Body of pancreas (tissue), 4 donors: ENCODE data around the gene COMT. TPM values are rescaled to one million over a fixed set of nuclear protein-coding genes. Genes with fewer than 3 reads are reported as not detected.
"Not testable (repeated sequence)": the region's sequence is repeated elsewhere in the genome, so short reads cannot be mapped to it uniquely, and the experiment has no call there.

Experiments used
- ATAC-seq: fragments of 150-250 bp; one replicate; pipeline ENCODE4 v1.9.1; 2016
- DNase-seq, 4 donors: peaks; one replicate each; pipeline ENCODE4 v3.0.0-alpha.2; 2019
- H3K27ac ChIP-seq, 4 donors: fragments of 200-600 bp; sonication (generic); 1 replicate in 3 of 4; 2 replicates in 1 of 4; pipeline versions ENCODE4 v1.5.1 to v1.6.1; 2016 to 2019; ENCODE audit warnings: mild to moderate bottlenecking in 1 of 4, mixed read lengths in 1 of 4, moderate library complexity in 1 of 4
- H3K27me3 ChIP-seq, 2 donors: fragments of 200-600 bp; sonication (generic); one replicate each; pipeline ENCODE4 v1.6.0; 2016; ENCODE audit warnings: mild to moderate bottlenecking in 1 of 2
- H3K36me3 ChIP-seq, 2 donors: fragments of 200-600 bp; sonication (generic); replicated peaks in 1 of 2; 2 replicates each; pipeline ENCODE4 v1.5.1; 2016; ENCODE audit warnings: low read depth in 2 of 2; ENCODE audit not compliant: insufficient read depth in 1 of 2
- H3K4me1 ChIP-seq: fragments of 200-600 bp; sonication (generic); one replicate; pipeline ENCODE4 v1.6.0; 2016
- H3K4me3 ChIP-seq, 2 donors: fragments of 200-600 bp; sonication (generic); 1 replicate in 1 of 2; 2 replicates in 1 of 2; pipeline ENCODE4 v1.5.1; 2016 to 2019
- H3K9me3 ChIP-seq, 3 donors: fragments of 200-600 bp; sonication (generic); 1 replicate in 2 of 3; 2 replicates in 1 of 3; pipeline ENCODE4 v1.5.1; 2016
- POLR2A ChIP-seq, 3 donors: fragments of 450-650 bp; IDR thresholded peaks; one replicate each; pipeline ENCODE4 v1.6.1; 2016; ENCODE audit warnings: antibody characterized with exemption in 3 of 3, mild to moderate bottlenecking in 2 of 3
- WGBS, 2 donors: methylation state at CpG; one replicate each; pipeline ENCODE4 v1.1.5; 2017; 5-methylcytosine and 5-hydroxymethylcytosine counted together
- intact Hi-C: fragments of 100-400 bp; cut with DNase I; formaldehyde crosslinking; loops from one replicate; pipeline ENCODE4 v1.15.1; 2023
- total RNA-seq, 2 donors: library from RNA; depleted of rRNA; stranded (reverse); fragments of >200 nt; gene quantifications; one replicate each; pipeline ENCODE4 v1.1.0, GENCODE V29; 2016
- TF ChIP-seq, protein P1 (sequence below), 7 experiments: fragments of 450-650 bp in 4 of 7; fragments of 200-600 bp in 3 of 7; sonication (generic) in 3 of 7; IDR thresholded peaks; one replicate each; pipeline ENCODE4 v1.5.1; 2016 to 2019; ENCODE audit warnings: antibody characterized with exemption in 7 of 7

The COMT gene
- total RNA-seq, 2 donors from 2014 or later = 85.6 to 98.2 TPM

DNA sequence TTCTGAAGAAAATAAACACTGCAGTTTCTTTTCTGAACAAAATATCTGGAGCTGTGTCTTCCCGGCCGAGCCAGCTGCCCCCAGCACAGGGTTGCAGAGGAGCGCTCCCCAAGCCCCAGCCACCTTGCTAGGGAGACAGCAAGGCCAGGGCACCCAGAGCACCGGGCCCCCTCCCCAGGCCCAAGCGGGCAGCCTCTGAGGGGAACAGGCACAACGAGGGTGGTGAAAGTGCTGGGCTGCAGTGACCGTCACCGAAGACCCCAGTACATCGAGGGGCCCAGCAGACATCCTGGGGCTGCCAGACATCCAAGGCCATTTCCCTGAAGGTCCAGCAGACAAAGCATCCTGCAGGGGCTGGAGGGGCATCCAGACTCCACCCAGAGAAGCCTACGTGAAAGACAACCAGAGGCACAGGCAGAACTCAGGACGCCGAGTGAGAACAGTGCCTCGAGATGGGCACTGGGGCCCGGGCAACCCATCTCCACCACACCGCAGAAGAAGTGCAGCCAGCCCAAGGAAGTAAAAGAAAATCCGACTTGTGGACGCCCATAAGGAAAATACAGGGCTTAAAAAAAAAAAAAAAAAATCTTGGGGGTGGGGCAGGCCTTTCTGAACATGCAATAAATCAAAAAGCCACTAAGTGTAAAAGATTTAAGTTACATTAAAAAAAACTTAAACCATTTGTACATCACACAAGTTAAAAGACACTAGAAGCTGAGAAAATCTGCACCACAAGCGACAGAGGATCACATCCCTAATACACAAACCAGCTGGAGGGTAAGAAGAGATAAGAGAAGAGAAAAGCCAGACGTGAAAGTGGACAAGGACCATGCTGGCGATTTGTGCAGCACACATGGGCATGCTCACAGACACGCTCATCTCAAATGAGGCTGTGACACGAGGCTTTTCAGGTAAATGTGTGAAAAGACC, 36.0 kb upstream of the COMT start:
- Histone ChIP-seq H3K36me3 (no peaks in the 10 kb centered on the region), H3K27me3 (no peaks in the 10 kb centered on the region), H3K9me3 (no peaks in the 10 kb centered on the region), H3K4me3 (no peak overlapping the region), H3K4me1 (no peaks in the 10 kb centered on the region), H3K27ac (no peak overlapping the region)
- WGBS, 2 donors = 85% methylated on average over 21 to 22 of the region's 22 CpGs
- TF ChIP-seq, protein P1, sequence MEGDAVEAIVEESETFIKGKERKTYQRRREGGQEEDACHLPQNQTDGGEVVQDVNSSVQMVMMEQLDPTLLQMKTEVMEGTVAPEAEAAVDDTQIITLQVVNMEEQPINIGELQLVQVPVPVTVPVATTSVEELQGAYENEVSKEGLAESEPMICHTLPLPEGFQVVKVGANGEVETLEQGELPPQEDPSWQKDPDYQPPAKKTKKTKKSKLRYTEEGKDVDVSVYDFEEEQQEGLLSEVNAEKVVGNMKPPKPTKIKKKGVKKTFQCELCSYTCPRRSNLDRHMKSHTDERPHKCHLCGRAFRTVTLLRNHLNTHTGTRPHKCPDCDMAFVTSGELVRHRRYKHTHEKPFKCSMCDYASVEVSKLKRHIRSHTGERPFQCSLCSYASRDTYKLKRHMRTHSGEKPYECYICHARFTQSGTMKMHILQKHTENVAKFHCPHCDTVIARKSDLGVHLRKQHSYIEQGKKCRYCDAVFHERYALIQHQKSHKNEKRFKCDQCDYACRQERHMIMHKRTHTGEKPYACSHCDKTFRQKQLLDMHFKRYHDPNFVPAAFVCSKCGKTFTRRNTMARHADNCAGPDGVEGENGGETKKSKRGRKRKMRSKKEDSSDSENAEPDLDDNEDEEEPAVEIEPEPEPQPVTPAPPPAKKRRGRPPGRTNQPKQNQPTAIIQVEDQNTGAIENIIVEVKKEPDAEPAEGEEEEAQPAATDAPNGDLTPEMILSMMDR (IDR thresholded peaks at IDR 0.05) = no peak
- no peak for TF ChIP-seq POLR2A (IDR thresholded peaks at IDR 0.05)
- intact Hi-C loops = no loop called here
- no peak for ATAC-seq
- no peak for DNase-seq

DNA sequence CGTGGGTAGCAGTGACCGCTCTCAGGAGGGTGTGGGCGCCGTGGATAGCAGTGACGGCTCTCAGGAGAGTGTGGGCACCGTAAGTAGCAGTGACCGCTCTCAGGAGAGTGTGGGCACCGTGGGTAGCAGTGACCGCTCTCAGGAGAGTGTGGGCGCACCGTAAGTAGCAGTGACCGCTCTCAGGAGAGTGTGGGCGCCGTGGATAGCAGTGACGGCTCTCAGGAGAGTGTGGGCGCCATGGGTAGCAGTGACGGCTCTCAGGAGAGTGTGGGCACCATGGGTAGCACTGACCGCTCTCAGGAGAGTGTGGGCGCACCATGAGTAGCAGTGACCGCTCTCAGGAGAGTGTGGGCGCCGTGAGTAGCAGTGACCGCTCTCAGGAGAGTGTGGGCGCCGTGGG, 34.7 kb upstream of the COMT start:
- H3K9me3 ChIP-seq, H3K27ac ChIP-seq, H3K4me1 ChIP-seq, ATAC-seq, intact Hi-C loops, DNase-seq, H3K27me3 ChIP-seq, H3K36me3 ChIP-seq, H3K4me3 ChIP-seq: not testable (repeated sequence)
- WGBS, 2 donors = 90% methylated on average over 25 of the region's 25 CpGs

DNA sequence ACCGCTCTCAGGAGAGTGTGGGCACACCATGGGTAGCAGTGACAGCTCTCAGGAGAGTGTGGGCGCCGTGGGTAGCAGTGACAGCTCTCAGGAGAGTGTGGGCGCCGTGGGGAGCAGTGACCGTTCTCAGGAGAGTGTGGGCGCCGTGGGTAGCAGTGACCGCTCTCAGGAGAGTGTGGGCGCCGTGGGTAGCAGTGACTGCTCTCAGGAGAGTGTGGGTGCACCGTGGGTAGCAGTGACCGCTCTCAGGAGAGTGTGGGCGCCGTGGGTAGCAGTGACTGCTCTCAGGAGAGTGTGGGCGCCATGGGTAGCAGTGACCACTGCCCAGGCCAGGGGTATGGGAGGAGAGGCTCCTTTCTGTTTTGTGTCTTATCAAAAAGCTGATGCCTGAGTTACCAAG, 33.7 kb upstream of the COMT start:
- intact Hi-C loops, H3K4me3 ChIP-seq, H3K9me3 ChIP-seq, DNase-seq, H3K27ac ChIP-seq, H3K27me3 ChIP-seq, ATAC-seq, H3K36me3 ChIP-seq, H3K4me1 ChIP-seq: not testable (repeated sequence)
- 84 to 91% methylated on average over 10 to 16 of the region's 16 CpGs for WGBS, 2 donors

DNA sequence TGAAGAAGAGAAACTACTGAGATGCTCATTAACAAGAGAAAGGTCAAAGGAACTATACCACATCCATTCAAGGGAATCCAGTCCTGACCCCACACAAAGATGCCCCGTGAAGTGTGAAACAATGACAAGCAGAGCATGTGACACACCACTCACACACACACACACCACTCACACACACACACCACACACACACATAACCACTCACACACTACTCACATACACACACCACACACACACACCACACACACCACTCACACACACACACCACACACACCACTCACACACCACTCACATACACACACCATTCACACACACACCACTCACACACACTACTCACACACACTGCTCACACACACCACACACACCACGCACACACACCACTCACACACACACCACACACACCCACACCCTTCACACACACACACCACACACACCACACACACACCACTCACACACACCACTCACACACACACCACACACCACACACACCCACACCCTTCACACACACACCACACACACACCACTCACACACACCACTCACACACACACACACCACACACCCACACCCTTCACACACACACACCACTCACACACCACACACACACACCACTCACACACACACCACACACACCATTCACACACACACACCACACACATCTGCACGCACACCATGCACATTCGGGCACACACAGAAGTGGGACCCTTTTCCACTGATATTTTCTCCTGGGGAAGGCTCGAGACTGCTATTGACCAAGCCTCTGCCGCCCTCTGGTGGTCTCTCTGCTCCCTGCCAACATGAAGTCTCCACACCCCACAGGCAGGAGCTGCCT, 32.0 kb upstream of the COMT start:
- intact Hi-C loops = loop anchor here (2.0 kb wide), 1 partner anchor 179 kb away; no protein-coding TSS in a partner anchor
- ATAC-seq = peak; percentile 91
- Histone ChIP-seq H3K27ac (no peak overlapping the region), H3K9me3 (no peaks in the 10 kb centered on the region), H3K36me3 (peaks cover 0 to 8% of the 10 kb centered on the region in 2 donors), H3K27me3 (no peaks in the 10 kb centered on the region), H3K4me3 (no peak overlapping the region), H3K4me1 (no peaks in the 10 kb centered on the region)
- DNase-seq = peak; percentile 84 to 91 (median 85)
- 37% methylated on average over 5 to 6 of the region's 6 CpGs for WGBS, 2 donors
- no peak for TF ChIP-seq POLR2A (IDR thresholded peaks at IDR 0.05)
- TF ChIP-seq, protein P1 (IDR thresholded peaks at IDR 0.05) = peak; percentile 76 to 95 (median 87)

DNA sequence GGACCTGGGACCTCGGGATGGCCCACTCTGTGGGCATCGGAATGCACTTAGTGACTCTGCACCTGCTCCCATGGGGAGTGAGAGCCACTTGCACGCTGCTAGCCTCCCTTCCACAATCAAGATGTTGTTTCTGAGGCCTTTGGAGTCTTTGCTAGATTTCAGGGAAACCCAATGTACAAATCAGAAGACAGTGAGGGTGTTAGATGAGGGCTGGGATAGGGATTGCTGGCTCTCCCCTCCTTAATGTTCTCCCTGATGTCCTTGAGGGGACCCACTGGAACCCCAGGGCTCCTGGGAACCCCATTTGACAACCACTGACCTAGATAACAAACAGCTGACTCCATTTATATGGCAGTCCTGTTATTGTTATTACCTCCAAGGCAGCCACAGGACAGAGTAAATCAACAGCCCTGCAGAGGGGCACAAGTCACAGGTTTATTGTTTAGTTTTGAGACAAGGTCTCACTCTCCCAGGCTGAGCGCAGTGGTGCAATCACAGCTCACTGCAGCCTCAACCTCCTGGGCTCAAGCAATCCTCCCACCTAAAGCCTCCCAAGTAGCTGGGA, 31.3 kb upstream of the COMT start:
- peaks cover 6 to 11% of the 10 kb centered on the region in 2 donors for H3K36me3 ChIP-seq
- DNase-seq (no peak), ATAC-seq (no peak)
- WGBS, 2 donors = 31 to 91% methylated on average over 1 to 4 of the region's 4 CpGs
- no peaks in the 10 kb centered on the region for H3K4me1 ChIP-seq
- H3K4me3 ChIP-seq = no peak overlapping the region
- H3K27me3 ChIP-seq = no peaks in the 10 kb centered on the region
- H3K9me3 ChIP-seq = no peaks in the 10 kb centered on the region
- TF ChIP-seq, protein P1 (IDR thresholded peaks at IDR 0.05) = no peak
- TF ChIP-seq POLR2A (IDR thresholded peaks at IDR 0.05) = no peak
- intact Hi-C loops = loop anchor here (2.0 kb wide), 1 partner anchor 179 kb away; no protein-coding TSS in a partner anchor
- no peak overlapping the region for H3K27ac ChIP-seq
